H9 (cell line): ENCODE measurements around the gene DSP. TPM values are rescaled to one million over a fixed set of nuclear protein-coding genes. Genes with fewer than 3 reads are reported as not detected.

Source experiments
- DNase-seq: peaks from one replicate; pipeline ENCODE4 v3.0.0-alpha.2; 2017
- H2AFZ ChIP-seq: one replicate; pipeline ENCODE4 v1.6.1; 2013; ENCODE audit warnings: mild to moderate bottlenecking, low read length, control low read depth, moderate library complexity
- H2AK5ac ChIP-seq: 2 replicates; pipeline ENCODE4 v1.6.1; 2013; ENCODE audit warnings: low read length, control low read depth, mixed read lengths; ENCODE audit not compliant: insufficient read length
- H2BK120ac ChIP-seq: one replicate; pipeline ENCODE4 v1.6.1; 2013; ENCODE audit warnings: low read depth, mild to moderate bottlenecking, low read length, control low read depth, inconsistent platforms; ENCODE audit not compliant: poor library complexity, severe bottlenecking
- H2BK12ac ChIP-seq: 2 replicates; pipeline ENCODE4 v1.6.1; 2013; ENCODE audit warnings: low read length, control low read depth, mixed read lengths, low read depth; ENCODE audit not compliant: insufficient read length
- H2BK15ac ChIP-seq: 2 replicates; pipeline ENCODE4 v1.6.1; 2013; ENCODE audit warnings: low read depth, low read length, control low read depth
- H2BK20ac ChIP-seq: one replicate; pipeline ENCODE4 v1.6.1; 2013; ENCODE audit warnings: low read depth, mild to moderate bottlenecking, low read length, control low read depth, inconsistent platforms; ENCODE audit not compliant: poor library complexity, severe bottlenecking
- H2BK5ac ChIP-seq: 2 replicates; pipeline ENCODE4 v1.6.1; 2013; ENCODE audit warnings: low read length, control low read depth, mixed read lengths; ENCODE audit not compliant: insufficient read length
- H3K14ac ChIP-seq: 2 replicates; pipeline ENCODE4 v1.6.1; 2013; ENCODE audit warnings: low read length, control low read depth; ENCODE audit not compliant: insufficient read depth
- H3K18ac ChIP-seq: 2 replicates; pipeline ENCODE4 v1.6.1; 2013; ENCODE audit warnings: low read depth, mild to moderate bottlenecking, mixed read lengths, low read length, control low read depth; ENCODE audit not compliant: insufficient read length
- H3K23ac ChIP-seq: 2 replicates; pipeline ENCODE4 v1.6.1; 2013; ENCODE audit warnings: low read length, control low read depth, mixed read lengths, low read depth; ENCODE audit not compliant: insufficient read length
- H3K23me2 ChIP-seq: 2 replicates; pipeline ENCODE4 v1.6.1; 2013; ENCODE audit warnings: low read depth, mild to moderate bottlenecking, mixed read lengths, low read length, control low read depth; ENCODE audit not compliant: insufficient read length, poor library complexity, severe bottlenecking
- H3K27ac ChIP-seq: 2 replicates; pipeline ENCODE4 v1.5.1; 2013; ENCODE audit warnings: low read length, control low read depth, mixed read lengths, low read depth; ENCODE audit not compliant: insufficient read length
- H3K27me3 ChIP-seq: 2 replicates; pipeline ENCODE4 v1.6.1; 2013; ENCODE audit warnings: low read length, control low read depth, inconsistent platforms; ENCODE audit not compliant: insufficient read depth
- H3K4ac ChIP-seq: 2 replicates; pipeline ENCODE4 v1.6.1; 2013; ENCODE audit warnings: low read depth, mild to moderate bottlenecking, control low read depth, inconsistent platforms, low read length, moderate library complexity
- H3K4me1 ChIP-seq: 2 replicates; pipeline ENCODE4 v1.6.1; 2013; ENCODE audit warnings: low read length, control low read depth, inconsistent platforms; ENCODE audit not compliant: insufficient read depth
- H3K4me2 ChIP-seq: 2 replicates; pipeline ENCODE4 v1.6.1; 2013; ENCODE audit warnings: low read length, control low read depth, mixed read lengths; ENCODE audit not compliant: insufficient read length, insufficient read depth
- H3K56ac ChIP-seq: 2 replicates; pipeline ENCODE4 v1.6.1; 2013; ENCODE audit warnings: low read depth, mild to moderate bottlenecking, mixed read lengths, low read length, control low read depth; ENCODE audit not compliant: insufficient read length
- H3K79me1 ChIP-seq: 2 replicates; pipeline ENCODE4 v1.6.1; 2013; ENCODE audit warnings: low read depth, mild to moderate bottlenecking, moderate library complexity, low read length, control low read depth, inconsistent platforms; ENCODE audit not compliant: insufficient read depth, poor library complexity, severe bottlenecking
- H3K79me2 ChIP-seq: 2 replicates; pipeline ENCODE4 v1.6.1; 2013; ENCODE audit warnings: low read length, control low read depth, inconsistent platforms; ENCODE audit not compliant: insufficient read depth
- H3K9ac ChIP-seq: 2 replicates; pipeline ENCODE4 v1.6.1; 2013; ENCODE audit warnings: low read length, control low read depth, mixed read lengths; ENCODE audit not compliant: insufficient read length; ENCODE audit errors: extremely low read depth
- H3K9me3 ChIP-seq: one replicate; pipeline ENCODE4 v1.6.1; 2013; ENCODE audit warnings: low read depth, low read length, inconsistent platforms; ENCODE audit not compliant: control insufficient read depth
- H3T11ph ChIP-seq: one replicate; pipeline ENCODE4 v1.6.1; 2013; ENCODE audit warnings: mild to moderate bottlenecking, low read length, control low read depth, inconsistent platforms
- H4K20me1 ChIP-seq: one replicate; pipeline ENCODE4 v1.6.1; 2013; ENCODE audit not compliant: control insufficient read depth, insufficient read length, insufficient read depth
- H4K5ac ChIP-seq: 2 replicates; pipeline ENCODE4 v1.6.1; 2013; ENCODE audit warnings: low read depth, mild to moderate bottlenecking, mixed read lengths, low read length, control low read depth; ENCODE audit not compliant: insufficient read length
- H4K8ac ChIP-seq: replicated peaks from 2 replicates; pipeline ENCODE4 v1.6.1; 2013; ENCODE audit warnings: low read length, control low read depth, mixed read lengths, low read depth; ENCODE audit not compliant: insufficient read length
- H4K91ac ChIP-seq: 2 replicates; pipeline ENCODE4 v1.6.1; 2013; ENCODE audit warnings: low read depth, mild to moderate bottlenecking, moderate library complexity, mixed read lengths, low read length, control low read depth; ENCODE audit not compliant: insufficient read length
- H3K27ac Mint-ChIP-seq, 3 experiments: 2 replicates in 2 of 3; 3 replicates in 1 of 3; pipeline ENCODE4 v1.8.0; 2020 to 2021; ENCODE audit warnings: mixed read lengths in 3 of 3, mild to moderate bottlenecking in 1 of 3, moderate library complexity in 1 of 3
- H3K27me3 Mint-ChIP-seq: 2 replicates; pipeline ENCODE4 v1.8.0; 2021; ENCODE audit warnings: low read depth, mild to moderate bottlenecking, moderate library complexity, mixed read lengths
- H3K36me3 Mint-ChIP-seq, 3 experiments: 2 replicates in 2 of 3; 3 replicates in 1 of 3; pipeline ENCODE4 v1.8.0; 2020 to 2021; ENCODE audit warnings: low read depth in 3 of 3, mixed read lengths in 3 of 3; ENCODE audit not compliant: insufficient read depth in 1 of 3
- H3K4me1 Mint-ChIP-seq, 2 experiments: 2 replicates each; pipeline ENCODE4 v1.8.0; 2020; ENCODE audit warnings: mixed read lengths in 2 of 2
- H3K4me3 Mint-ChIP-seq, 2 experiments: 2 replicates in 1 of 2; 3 replicates in 1 of 2; pipeline ENCODE4 v1.8.0; 2020 to 2021; ENCODE audit warnings: mild to moderate bottlenecking in 2 of 2, mixed read lengths in 2 of 2, moderate library complexity in 1 of 2
- H3K9me3 Mint-ChIP-seq, 2 experiments: 2 replicates in 1 of 2; 3 replicates in 1 of 2; pipeline ENCODE4 v1.8.0; 2020; ENCODE audit warnings: mild to moderate bottlenecking in 2 of 2, mixed read lengths in 2 of 2, moderate library complexity in 1 of 2
- WGBS: extraction: QIAGEN DNeasy Blood & Tissue Kit; methylation state at CpG from one replicate; pipeline ENCODE4 v1.1.7; 2013; ENCODE audit warnings: missing lambda C conversion rate, low lambda C conversion rate, mixed read lengths; ENCODE audit not compliant: insufficient read length; ENCODE audit errors: extremely low coverage; 5-methylcytosine and 5-hydroxymethylcytosine counted together
- total RNA-seq: library from RNA; stranded (reverse); gene quantifications from 2 replicates; pipeline ENCODE4 v1.2.1, GENCODE V29; 2021
- TF ChIP-seq, protein P1 (sequence below): fragments of 200-600 bp; sonication (generic); conservative IDR thresholded peaks from 3 replicates; pipeline ENCODE4 v1.8.0; 2021; ENCODE audit warnings: antibody characterized with exemption, mild to moderate bottlenecking

DSP gene
- total RNA-seq, 1 experiment from 2014 or later: 48.9 TPM

DNA sequence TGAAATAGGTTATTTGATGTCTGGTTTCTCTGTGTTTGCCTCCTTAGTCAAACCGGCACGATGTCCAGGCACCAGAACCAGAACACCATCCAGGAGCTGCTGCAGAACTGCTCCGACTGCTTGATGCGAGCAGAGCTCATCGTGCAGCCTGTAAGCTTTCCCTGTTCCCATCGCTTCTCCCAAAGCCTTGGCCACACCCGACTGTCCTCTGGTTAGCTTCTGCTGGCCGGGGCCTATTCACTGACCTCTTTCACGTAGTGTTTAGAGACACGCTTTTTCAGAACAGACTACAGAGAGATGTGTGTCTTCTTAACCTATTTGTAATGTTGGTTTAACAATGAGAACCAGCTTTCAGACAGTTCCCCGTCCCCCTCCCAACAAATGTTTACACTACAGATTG, 14.2 kb downstream of the DSP start:
- H2BK120ac ChIP-seq: no peak overlapping the region
- DNase-seq: no peak
- H2AFZ ChIP-seq: no peak overlapping the region
- peaks cover 0 to 2% of the 10 kb centered on the region in 2 experiments; a peak in 1 of 4 replicates for H3K4me1 Mint-ChIP-seq
- H3K23me2 ChIP-seq: no peaks in the 10 kb centered on the region
- no peaks in the 10 kb centered on the region for H3K27me3 ChIP-seq
- TF ChIP-seq, protein P1, sequence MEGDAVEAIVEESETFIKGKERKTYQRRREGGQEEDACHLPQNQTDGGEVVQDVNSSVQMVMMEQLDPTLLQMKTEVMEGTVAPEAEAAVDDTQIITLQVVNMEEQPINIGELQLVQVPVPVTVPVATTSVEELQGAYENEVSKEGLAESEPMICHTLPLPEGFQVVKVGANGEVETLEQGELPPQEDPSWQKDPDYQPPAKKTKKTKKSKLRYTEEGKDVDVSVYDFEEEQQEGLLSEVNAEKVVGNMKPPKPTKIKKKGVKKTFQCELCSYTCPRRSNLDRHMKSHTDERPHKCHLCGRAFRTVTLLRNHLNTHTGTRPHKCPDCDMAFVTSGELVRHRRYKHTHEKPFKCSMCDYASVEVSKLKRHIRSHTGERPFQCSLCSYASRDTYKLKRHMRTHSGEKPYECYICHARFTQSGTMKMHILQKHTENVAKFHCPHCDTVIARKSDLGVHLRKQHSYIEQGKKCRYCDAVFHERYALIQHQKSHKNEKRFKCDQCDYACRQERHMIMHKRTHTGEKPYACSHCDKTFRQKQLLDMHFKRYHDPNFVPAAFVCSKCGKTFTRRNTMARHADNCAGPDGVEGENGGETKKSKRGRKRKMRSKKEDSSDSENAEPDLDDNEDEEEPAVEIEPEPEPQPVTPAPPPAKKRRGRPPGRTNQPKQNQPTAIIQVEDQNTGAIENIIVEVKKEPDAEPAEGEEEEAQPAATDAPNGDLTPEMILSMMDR: no peak
- H4K20me1 ChIP-seq: no peaks in the 10 kb centered on the region
- H2BK20ac ChIP-seq: no peak overlapping the region
- no peaks in the 10 kb centered on the region for H3K79me2 ChIP-seq
- H2BK15ac ChIP-seq: no peak overlapping the region
- H3T11ph ChIP-seq: no peak overlapping the region
- H2AK5ac ChIP-seq: no peak overlapping the region
- H4K5ac ChIP-seq: no peak overlapping the region
- H3K14ac ChIP-seq: no peak overlapping the region
- no peak overlapping the region for H2BK12ac ChIP-seq
- H3K9me3 ChIP-seq: no peaks in the 10 kb centered on the region
- no peak overlapping the region for H3K23ac ChIP-seq
- no peak overlapping the region for H3K27ac Mint-ChIP-seq
- no peak overlapping the region for H4K91ac ChIP-seq
- H3K4me2 ChIP-seq: no peak overlapping the region
- H3K9ac ChIP-seq: no peak overlapping the region
- no peak overlapping the region for H3K56ac ChIP-seq
- WGBS: no CpG with 5 or more reads among the region's 11 CpGs
- no peak overlapping the region for H3K18ac ChIP-seq
- no peak overlapping the region for H3K4ac ChIP-seq
- H3K4me1 ChIP-seq: no peaks in the 10 kb centered on the region
- H3K79me1 ChIP-seq: peaks cover 4% of the 10 kb centered on the region
- H3K27ac ChIP-seq: no peak overlapping the region
- H4K8ac ChIP-seq: no peak overlapping the region
- no peak overlapping the region for H3K4me3 Mint-ChIP-seq
- H3K27me3 Mint-ChIP-seq: no peaks in the 10 kb centered on the region
- H2BK5ac ChIP-seq: no peak overlapping the region
- H3K9me3 Mint-ChIP-seq: no peaks in the 10 kb centered on the region
- H3K36me3 Mint-ChIP-seq: peaks cover 5 to 30% (median 25%) of the 10 kb centered on the region in 3 experiments; a peak in 6 of 7 replicates
